ENCODE results near the gene RHOBTB1.

The RHOBTB1 gene

GRCh38 chr10:60964257-60965235 lies 20.6 kb upstream of the RHOBTB1 start:
- DNase-seq = peak; percentile 76

GRCh38 chr10:60963441-60964256 lies 19.7 kb upstream of the RHOBTB1 start:
- no peak for DNase-seq

- DNase-seq = no peak
Observed at GRCh38 chr10:60962946-60963345, 19.0 kb upstream of the RHOBTB1 start.

- DNase-seq = no peak
Observed at GRCh38 chr10:60960913-60961312, 16.9 kb upstream of the RHOBTB1 start.

GRCh38 chr10:60960031-60960430 lies 16.0 kb upstream of the RHOBTB1 start:
- no peak for DNase-seq

GRCh38 chr10:60958892-60959601 lies 15.1 kb upstream of the RHOBTB1 start:
- DNase-seq = no peak

GRCh38 chr10:60957667-60958221 lies 13.8 kb upstream of the RHOBTB1 start:
- no peak for DNase-seq

GRCh38 chr10:60955957-60956425 lies 12.0 kb upstream of the RHOBTB1 start:
- DNase-seq = no peak

GRCh38 chr10:60955316-60955715 lies 11.3 kb upstream of the RHOBTB1 start:
- DNase-seq = no peak

GRCh38 chr10:60954035-60954434 lies 10.1 kb upstream of the RHOBTB1 start:
- no peak for DNase-seq

- DNase-seq = no peak
Observed at GRCh38 chr10:60953420-60953819, 9.4 kb upstream of the RHOBTB1 start.

GRCh38 chr10:60952846-60953220 lies 8.8 kb upstream of the RHOBTB1 start:
- DNase-seq = no peak

- DNase-seq = no peak
Observed at GRCh38 chr10:60952067-60952845, 8.3 kb upstream of the RHOBTB1 start.

- DNase-seq = no peak
Observed at GRCh38 chr10:60951272-60951724, 7.3 kb upstream of the RHOBTB1 start.

- no peak for DNase-seq
Observed at GRCh38 chr10:60950300-60950699, 6.3 kb upstream of the RHOBTB1 start.

GRCh38 chr10:60948851-60949250 lies 4.9 kb upstream of the RHOBTB1 start:
- DNase-seq = no peak

- DNase-seq = no peak
Observed at GRCh38 chr10:60944910-60945297, 919 bp upstream of the RHOBTB1 start.

GRCh38 chr10:60943316-60944057 lies 498 bp downstream of the RHOBTB1 start:
- peak; percentile 64 for DNase-seq

- peak; percentile 63 for DNase-seq
Observed at GRCh38 chr10:60942788-60943315, 1.1 kb downstream of the RHOBTB1 start.

GRCh38 chr10:60942134-60942787 lies 1.7 kb downstream of the RHOBTB1 start:
- DNase-seq = no peak
